Epithelial cell of prostate (primary cell): ENCODE measurements around the gene NARF.
"Not testable (repeated sequence)": the region's sequence is repeated elsewhere in the genome, so short reads cannot be mapped to it uniquely, and the experiment has no call there.

Experiments
- DNase-seq: peaks from one replicate; pipeline ENCODE4 v3.0.0-alpha.2; 2011; ENCODE audit warnings: low read depth, low spot score
- H3K27ac ChIP-seq: fragments of 450-650 bp; 2 replicates; pipeline ENCODE4 v1.5.1; 2017; ENCODE audit warnings: mild to moderate bottlenecking

The NARF gene

GRCh38 chr17:82458179-82458884, at the start of gene NARF:
Gene NARF (plus strand): TSS chr17:82458741. CDS start chr17:82458804, 63 bp downstream.
- H3K27ac ChIP-seq, result peak within 1 kb of the TSS; percentile 98
- DNase-seq, result peak; percentile 95

- DNase-seq, result no peak
- H3K27ac ChIP-seq, result no peak overlapping the region
Measured at GRCh38 chr17:82408938-82409318, 49.6 kb upstream of the NARF start.

GRCh38 chr17:82410014-82410716, 48.4 kb upstream of the NARF start:
- DNase-seq, result no peak
- no peak overlapping the region for H3K27ac ChIP-seq

GRCh38 chr17:82411396-82412053, 47.0 kb upstream of the NARF start:
- no peak for DNase-seq

GRCh38 chr17:82412081-82412480, 46.5 kb upstream of the NARF start:
- DNase-seq, H3K27ac ChIP-seq: not testable (repeated sequence)

More at GRCh38 chr17:82411396-82412053, 47.0 kb upstream of the NARF start:
- H3K27ac ChIP-seq, result no peak overlapping the region

GRCh38 chr17:82412535-82413520, 45.7 kb upstream of the NARF start:
- no peak for DNase-seq
- H3K27ac ChIP-seq, result no peak overlapping the region

GRCh38 chr17:82414548-82415281, 43.8 kb upstream of the NARF start:
- H3K27ac ChIP-seq, result no peak overlapping the region
- DNase-seq, result no peak

GRCh38 chr17:82415336-82415735, 43.2 kb upstream of the NARF start:
- H3K27ac ChIP-seq, result no peak overlapping the region
- no peak for DNase-seq

GRCh38 chr17:82415786-82416185, 42.8 kb upstream of the NARF start:
- no peak overlapping the region for H3K27ac ChIP-seq
- DNase-seq, result no peak

- no peak overlapping the region for H3K27ac ChIP-seq
- no peak for DNase-seq
Measured at GRCh38 chr17:82416264-82416663, 42.3 kb upstream of the NARF start.

GRCh38 chr17:82416771-82417170, 41.8 kb upstream of the NARF start:
- DNase-seq, result no peak

GRCh38 chr17:82418001-82418986, 40.2 kb upstream of the NARF start, which contains the start of the genes HEXD and OGFOD3:
Gene HEXD (plus strand): TSS chr17:82418347. CDS start chr17:82419800, 1,453 bp downstream.
Gene OGFOD3 (minus strand): TSS chr17:82418586. CDS start chr17:82418485, 101 bp downstream.
- DNase-seq, result no peak
- H3K27ac ChIP-seq, result peak within 1 kb of the TSS; percentile 61

More at GRCh38 chr17:82416771-82417170, 41.8 kb upstream of the NARF start:
- no peak overlapping the region for H3K27ac ChIP-seq

GRCh38 chr17:82419540-82419939, 39.0 kb upstream of the NARF start:
- DNase-seq, result no peak
- H3K27ac ChIP-seq, result no peak overlapping the region

GRCh38 chr17:82424001-82424862, 34.3 kb upstream of the NARF start:
- no peak for DNase-seq
- H3K27ac ChIP-seq, result no peak overlapping the region

- DNase-seq, result no peak
Measured at GRCh38 chr17:82424863-82425159, 33.7 kb upstream of the NARF start.

GRCh38 chr17:82428546-82428945, 30.0 kb upstream of the NARF start:
- no peak for DNase-seq

More at GRCh38 chr17:82424863-82425159, 33.7 kb upstream of the NARF start:
- H3K27ac ChIP-seq, result no peak overlapping the region

GRCh38 chr17:82429824-82430223, 28.7 kb upstream of the NARF start:
- H3K27ac ChIP-seq, result no peak overlapping the region

More at GRCh38 chr17:82428546-82428945, 30.0 kb upstream of the NARF start:
- no peak overlapping the region for H3K27ac ChIP-seq

More at GRCh38 chr17:82429824-82430223, 28.7 kb upstream of the NARF start:
- no peak for DNase-seq
